ENCODE data around the gene TEX52.

DNA sequence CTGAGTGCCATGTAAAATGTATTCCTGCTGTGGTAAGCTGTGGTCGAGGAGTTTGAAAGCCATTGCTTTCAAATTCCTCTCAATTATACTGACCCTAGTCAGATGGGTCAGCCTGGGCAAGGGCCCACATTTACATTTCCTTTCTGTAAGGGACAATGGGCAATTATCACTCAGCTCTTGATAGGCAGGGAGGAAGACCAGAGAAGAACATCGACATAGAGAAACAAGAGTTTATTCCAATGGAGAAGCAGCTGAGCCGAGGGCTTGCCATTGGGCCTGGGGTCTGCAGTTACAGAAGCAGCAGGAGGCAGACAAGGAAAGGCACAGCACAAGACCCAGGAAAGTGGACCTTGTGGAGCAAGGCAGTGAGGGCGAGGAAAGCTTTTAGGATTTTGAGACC is 31.7 kb downstream of the TEX52 start:
- TF ChIP-seq, protein P1, sequence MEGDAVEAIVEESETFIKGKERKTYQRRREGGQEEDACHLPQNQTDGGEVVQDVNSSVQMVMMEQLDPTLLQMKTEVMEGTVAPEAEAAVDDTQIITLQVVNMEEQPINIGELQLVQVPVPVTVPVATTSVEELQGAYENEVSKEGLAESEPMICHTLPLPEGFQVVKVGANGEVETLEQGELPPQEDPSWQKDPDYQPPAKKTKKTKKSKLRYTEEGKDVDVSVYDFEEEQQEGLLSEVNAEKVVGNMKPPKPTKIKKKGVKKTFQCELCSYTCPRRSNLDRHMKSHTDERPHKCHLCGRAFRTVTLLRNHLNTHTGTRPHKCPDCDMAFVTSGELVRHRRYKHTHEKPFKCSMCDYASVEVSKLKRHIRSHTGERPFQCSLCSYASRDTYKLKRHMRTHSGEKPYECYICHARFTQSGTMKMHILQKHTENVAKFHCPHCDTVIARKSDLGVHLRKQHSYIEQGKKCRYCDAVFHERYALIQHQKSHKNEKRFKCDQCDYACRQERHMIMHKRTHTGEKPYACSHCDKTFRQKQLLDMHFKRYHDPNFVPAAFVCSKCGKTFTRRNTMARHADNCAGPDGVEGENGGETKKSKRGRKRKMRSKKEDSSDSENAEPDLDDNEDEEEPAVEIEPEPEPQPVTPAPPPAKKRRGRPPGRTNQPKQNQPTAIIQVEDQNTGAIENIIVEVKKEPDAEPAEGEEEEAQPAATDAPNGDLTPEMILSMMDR (IDR thresholded peaks at IDR 0.05): no peak
- TF ChIP-seq POLR2AphosphoS5 (IDR thresholded peaks at IDR 0.05): no peak
